SH-SY5Y (cell line): Measurements from ENCODE around the gene RNF166.

Source experiments
- GATA2 ChIP-seq: IDR thresholded peaks from 2 replicates; pipeline ENCODE4 v1.6.1; 2011; ENCODE audit warnings: mild to moderate bottlenecking, low read depth, low read length
- GATA3 ChIP-seq: IDR thresholded peaks from 2 replicates; pipeline ENCODE4 v1.6.1; 2011; ENCODE audit warnings: low read depth, mild to moderate bottlenecking, low read length, moderate library complexity

Gene RNF166

DNA sequence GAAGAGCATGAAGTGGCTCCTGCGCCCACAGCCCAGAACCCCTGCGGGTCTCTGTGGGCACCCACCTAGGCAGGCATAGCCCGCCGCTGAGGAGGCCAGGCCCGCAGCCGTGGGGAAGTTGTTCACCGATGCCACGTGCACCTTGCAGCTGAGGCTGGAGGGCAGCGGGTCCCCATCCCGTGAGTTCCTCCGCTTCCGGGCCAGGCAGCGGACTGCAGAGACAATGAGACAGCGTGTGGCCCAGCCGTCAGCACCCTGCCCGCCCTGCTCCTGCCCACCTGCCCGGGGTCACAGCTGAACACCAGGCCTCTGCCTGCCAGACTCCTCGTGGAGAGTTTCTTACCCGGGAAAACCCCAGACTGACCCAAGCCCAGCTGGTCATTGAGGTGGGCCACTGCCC, 48.8 kb downstream of the RNF166 start:
- TF ChIP-seq GATA3 (no peak), GATA2 (no peak)

DNA sequence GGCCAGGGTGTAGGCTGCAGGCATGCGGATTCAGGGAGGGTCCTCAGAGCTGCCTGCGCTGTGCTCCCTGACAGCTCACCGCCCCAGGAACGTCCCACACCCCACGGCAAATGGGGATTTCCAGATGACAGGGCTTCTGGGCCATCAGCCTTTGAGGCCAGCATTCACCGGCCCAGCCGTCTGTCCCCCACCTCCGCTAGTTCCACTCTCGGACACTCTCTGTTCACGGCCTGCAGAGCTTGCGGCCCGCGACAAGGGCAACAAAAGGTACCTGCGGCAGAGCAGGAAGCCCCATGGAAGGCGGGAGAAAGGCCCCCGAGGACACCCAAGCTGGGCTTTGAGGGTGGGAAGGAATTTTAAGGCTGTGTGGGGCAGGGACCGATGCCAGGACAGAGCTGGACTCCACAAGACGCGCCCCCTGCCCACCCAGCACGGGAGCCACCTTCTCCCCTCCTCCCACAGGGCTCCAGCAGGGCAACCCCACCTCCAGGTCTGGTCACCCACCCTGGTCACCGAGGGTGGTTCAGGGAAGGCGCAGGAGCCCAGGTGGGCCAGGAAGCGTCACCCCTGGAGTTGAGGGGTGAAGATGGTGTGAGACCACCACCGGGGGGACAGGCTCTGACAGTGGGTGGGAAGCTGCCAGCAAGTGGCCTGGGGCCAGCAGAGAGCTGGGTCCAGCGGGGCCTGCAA, 49.8 kb downstream of the RNF166 start:
- no peak for TF ChIP-seq GATA2
- TF ChIP-seq GATA3, result no peak

DNA sequence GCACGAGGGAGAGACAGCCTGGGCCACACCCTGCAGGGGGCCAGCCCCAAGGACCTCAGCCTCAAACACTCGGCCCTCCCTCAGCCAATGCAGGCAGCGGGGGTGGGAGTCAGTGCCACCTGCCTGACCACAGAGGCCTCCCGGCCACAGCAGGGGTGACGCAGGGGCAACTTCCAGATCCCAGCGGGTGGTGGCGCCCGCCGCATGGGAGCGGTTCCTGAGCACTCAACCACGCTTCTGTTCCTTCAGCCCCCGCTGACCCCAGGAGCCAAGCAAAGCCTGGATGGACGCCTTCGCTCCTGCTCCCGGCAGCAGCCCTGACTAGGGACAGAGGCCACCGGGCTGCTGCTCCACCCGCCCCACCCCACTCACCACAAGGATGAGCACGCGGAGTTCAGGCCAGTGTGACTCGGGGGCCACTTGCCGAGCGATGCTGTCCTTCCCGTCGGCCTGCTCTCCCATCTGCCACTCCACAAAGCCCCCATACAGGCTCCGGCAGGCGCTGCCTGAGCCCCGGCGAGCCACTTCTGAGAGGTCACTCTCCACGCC, 50.4 kb downstream of the RNF166 start:
- TF ChIP-seq GATA2 (no peak), GATA3 (no peak)

DNA sequence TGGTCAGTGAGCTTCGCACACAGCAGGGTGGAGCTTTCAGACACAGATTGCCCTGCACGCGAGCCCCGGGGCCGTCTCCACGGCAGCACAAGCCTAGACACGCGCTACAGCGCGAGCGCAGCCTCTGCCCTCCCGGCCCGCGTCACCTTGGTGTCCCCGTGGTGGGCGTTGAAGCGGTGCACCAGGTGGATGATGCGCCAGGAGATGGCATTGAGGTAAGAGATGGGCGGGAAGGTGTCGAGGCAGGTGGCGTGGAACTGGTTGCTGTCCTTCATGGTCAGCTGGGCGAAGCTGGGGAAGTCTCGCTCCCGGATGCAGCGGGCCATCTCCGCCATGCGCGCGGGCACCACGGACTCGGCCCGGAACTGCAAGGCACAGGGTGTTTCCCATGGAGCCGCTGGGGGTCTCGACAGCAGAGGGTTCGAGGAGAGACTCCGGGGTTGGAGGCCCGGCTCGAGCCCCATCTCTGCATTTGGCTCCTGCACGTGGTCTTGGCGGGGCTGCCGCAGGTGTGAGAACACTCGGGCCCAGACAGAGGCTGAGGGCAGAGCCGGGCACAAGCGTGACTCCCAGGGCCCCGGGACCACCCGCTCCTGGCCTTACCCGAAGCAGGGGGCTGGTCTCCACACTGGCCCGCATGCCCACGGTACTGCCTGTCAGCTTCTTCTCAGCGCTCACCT, 51.0 kb downstream of the RNF166 start:
- TF ChIP-seq GATA3, result no peak
- no peak for TF ChIP-seq GATA2

DNA sequence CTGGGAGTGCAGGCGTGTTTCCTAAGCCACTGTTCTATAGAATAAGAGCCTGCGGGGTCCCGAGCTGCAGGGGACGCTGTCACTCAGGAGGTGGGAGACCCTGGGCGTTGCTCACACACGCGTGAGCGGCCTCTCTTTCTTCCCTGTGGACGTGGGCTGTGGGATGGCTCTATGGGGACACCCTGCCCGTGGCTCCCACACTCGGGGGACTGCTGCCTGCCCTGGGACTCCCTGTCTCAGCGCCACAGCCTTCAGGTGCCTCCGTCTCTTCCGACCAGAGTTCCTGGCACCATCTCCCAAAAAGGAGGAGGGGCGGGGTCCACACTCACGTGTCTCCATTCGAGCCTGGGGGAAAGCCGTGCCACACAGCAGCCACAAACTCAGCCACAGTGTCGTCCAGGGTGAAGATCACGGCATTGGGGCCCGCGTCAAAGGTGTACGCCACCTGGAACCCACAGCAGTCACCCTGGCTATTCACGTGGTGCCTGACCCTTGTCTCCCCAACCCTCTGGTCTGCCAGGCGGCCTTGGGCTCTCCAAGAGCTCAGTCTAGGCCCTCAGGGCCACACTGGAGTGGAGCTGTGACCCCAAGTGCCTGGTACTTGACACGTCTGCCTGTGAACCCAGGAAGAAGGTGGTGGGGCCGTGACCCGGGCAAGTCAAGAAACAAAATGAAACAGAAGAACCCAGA, 51.7 kb downstream of the RNF166 start:
- TF ChIP-seq GATA2, result no peak
- TF ChIP-seq GATA3, result no peak

DNA sequence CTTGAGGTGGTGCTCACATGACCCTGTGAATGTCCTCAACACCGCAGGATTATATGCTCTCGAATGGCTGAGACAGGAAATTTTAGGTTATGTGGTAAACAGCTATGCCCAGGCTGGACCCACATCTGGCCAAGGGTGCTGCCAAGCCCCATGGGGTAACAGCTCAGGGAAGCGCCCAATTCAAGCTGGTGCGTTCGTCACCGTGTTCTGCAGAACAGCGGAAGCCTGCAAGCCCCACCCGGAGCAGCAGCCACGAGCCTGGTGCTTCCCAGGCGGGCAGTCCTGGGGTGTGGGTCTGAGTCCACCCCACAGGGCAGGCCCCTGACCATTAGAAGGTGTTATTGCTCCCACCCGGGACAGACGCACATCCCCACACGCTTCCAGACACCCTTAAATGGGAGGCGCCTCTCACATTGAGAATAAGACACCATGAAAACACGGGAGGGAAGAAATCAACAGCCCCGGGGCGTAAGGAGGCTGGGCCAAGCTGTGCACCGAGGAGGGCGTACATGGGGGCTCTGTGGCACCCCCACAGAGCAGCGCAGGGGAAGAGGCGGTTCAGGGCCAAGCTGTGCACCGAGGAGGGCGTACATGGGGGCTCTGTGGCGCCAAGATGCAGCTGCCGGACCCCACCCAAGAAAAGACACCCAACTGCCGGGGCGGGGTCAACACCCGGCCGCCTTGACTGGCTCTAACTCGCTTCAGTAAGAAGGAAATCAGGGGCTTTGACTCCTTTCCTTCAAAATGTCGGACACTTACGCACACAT, 52.4 kb downstream of the RNF166 start:
- TF ChIP-seq GATA3 (no peak), GATA2 (no peak)

DNA sequence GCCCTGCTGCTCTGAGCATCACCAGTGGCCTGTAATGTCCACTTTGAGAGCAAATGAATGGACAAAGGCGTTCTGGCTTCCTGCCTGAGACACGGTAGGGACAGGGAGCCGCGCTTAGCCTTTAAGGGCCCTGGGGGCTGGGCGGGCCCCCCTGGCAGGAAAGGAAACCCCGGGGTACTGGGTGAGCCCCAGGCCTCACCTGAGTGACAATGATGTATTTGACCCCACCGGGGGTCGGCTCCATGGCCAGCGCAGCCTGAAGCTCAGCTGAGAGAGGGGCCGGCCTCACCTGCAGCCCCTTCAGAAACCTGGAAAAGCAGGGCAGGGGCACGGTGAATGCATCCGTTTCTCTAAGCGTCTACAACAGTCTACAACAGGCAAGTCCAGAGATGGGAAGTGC, 53.1 kb downstream of the RNF166 start:
- no peak for TF ChIP-seq GATA2

DNA sequence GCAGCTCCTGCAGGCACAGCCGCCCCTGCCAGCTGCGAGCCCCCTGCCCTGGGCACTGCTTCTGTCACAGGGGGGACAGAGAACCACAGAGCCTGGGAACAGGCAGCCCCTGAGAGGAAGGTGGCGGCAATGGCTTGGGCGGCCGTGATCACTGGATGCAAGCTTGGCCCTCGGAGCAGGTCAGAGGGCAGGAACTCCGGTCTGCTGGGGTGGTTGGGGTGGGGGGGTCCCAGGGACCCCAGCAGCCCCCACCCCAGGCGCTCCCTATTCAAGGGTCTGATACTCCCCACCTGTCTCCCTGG, 53.5 kb downstream of the RNF166 start:
- no peak for TF ChIP-seq GATA3
- no peak for TF ChIP-seq GATA2

DNA sequence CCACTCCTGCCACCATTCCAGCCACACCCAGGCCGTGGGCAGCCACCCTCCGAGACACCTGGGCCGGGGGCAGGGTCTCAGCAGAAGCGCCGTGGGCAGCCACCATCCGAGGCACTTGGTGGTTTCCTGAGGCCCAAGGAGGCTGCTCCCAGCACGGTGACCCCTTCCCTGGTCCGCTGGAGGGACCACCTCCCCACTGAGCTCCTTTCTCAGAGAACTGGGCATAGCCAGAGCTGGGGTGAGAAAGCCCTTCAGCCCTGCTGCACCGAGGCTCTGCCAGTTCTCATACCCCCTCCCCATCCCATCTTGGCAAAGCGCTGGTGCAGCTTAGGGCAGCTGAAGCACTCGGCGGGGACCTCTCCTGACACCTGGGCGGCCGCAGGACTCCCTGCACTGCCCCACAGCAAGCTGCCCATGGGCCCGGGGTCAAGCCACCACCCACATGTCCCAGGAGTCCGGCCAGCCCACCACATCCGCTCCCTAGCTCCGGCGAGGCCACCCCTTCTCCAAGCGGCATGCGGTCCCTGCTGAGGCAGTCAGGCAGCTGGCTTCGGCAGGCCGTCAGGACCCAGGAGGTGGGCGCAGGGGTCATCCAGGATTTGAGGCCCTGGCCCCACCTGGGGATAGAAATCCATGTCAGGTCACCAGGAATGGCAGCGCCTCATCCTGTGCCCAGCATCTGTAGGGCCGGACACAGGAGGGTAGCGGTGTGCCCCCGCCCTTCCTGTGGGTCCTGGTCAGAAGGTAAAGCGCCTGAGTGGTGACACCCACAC, 54.0 kb downstream of the RNF166 start:
- no peak for TF ChIP-seq GATA3
- TF ChIP-seq GATA2, result no peak

DNA sequence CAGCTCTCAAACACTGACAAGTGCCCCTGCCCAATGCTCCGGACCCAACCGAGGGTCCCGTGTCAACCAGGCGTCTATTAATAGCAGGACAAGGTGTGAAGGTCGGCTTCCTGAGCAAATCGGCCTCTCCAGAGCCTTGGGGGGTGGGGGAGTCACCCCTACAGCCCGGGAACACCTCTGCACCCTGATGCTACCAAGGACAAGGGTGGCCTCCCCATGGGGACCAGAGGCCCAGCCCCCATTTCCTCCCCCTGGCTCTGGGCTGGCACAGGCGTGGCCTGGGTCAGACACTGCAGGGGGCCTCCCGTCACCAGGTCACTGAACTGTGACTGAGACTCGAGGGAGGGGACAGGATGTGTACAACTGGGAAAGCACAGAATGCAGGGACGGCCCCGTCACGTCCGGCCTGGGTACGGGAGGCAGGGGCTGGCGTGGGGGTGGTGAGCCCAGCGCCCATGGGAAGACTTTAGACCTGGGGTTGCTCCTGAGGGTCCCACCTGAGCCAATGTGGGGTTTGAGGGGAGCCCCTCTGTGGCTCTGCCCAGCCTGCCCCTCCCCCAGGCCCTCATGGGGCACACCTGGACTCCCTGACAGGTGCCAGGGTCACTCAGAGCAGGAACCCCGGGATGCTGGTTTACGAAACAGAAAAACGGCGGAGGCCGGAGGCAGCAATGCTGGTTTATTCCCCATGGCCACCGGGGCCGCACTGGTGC, 54.8 kb downstream of the RNF166 start:
- no peak for TF ChIP-seq GATA3

DNA sequence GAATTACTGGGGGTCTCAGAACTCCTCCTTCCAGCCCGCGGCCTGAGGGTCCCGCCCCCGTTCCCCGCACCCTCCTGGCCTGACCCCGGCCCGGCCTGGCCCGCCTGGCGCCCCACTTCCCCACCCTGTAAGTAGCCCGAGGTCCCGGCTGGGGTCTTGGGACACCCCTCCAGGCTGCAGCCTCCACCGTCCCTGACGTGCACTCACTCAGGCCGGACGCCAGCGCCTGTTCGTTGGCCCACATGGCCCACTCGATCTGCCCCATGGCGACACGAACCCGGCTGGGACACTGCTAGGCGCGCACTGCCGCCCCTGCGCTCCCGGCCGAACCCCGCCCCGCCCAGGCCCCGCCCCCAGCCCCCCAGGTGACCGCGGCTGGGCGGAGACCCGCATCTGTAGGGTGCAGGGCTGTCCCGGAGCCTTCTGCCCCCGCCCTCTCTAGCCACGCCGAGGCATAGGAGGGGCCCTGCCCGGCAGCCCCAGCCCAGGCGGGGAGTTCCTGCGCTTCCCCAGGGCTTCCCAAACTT, 55.4 kb downstream of the RNF166 start, which contains the start of gene CYBA:
Gene CYBA, minus strand, starts transcription at position 305 of the 527 bp plus-strand sequence. Its CDS starts 40 bp downstream, at position 265.
- TF ChIP-seq GATA2, result no peak
- no peak for TF ChIP-seq GATA3

DNA sequence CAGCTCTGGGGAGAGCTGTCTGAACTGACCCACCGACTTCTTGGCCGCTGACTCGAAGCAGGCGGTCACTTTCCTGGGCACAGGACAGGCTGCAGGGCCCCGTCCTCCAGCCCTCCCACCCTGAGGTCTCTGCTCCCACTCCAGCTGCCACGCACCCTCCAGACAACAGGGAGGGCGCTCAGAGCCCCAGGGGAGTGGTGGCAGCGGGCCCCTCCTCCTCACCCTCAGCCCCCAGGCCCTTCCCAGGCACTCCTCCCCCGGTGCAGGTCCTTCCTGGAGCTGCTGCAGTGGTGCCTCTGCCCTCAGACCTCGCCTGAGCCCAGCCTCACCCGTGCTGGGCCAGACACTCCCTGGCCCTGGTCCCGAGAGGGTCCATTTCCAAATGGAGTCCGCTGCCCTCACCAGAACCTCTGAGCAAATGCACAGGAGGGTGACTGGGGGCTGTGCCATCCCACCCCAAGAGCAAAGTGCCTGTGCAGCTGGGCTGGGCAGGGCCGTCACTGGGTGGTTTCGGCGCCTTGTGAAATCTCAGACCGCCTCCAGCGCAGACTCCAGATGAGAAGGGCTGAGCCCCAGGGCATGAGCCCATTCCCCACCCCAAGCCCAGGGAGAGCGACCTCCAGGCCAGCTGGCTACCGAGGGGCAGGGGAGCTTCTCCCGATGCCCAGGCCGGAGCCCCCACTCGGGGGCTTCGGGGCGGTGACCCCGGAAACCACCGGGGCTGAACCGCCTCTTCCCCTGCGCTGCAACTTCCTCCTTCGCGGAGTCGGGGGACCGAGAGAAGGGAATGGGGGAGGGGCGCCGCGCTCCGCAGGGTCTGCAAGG, 56.1 kb downstream of the RNF166 start:
- TF ChIP-seq GATA3 (no peak), GATA2 (no peak)
